ENCODE results near the gene F2R. TPM values are rescaled to one million over a fixed set of nuclear protein-coding genes. Genes with fewer than 3 reads are reported as not detected.

Gene F2R
- polyA plus RNA-seq, 1 experiment: 50.4 TPM

DNA sequence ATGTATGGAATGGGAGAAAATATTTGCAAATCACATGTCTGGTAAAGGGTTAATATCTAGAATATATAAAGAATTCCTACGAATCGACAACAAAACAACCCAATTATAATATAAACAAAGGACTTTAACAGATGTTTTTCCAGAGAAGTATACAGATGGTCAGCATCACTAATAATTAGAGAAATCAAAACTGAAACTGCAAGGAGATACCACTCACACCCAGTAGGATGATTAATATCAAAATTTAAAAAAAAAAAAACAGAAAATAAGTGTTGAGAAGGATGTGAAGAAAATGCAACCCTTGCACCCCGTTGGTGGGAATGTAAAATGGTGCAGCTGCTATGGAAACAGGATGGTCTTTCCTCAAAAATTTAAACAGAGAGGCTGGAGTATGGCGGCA is 34.6 kb upstream of the F2R start:
- CTCF ChIA-PET: interaction anchor here (1.5 kb wide), 1 partner anchor 93 kb away, joined by 4 read pairs; no protein-coding TSS in a partner anchor
- POLR2A ChIA-PET: no interaction called here
- H3K36me3 ChIP-seq (ENCODE audit: control insufficient read depth, insufficient read depth, low read length): no peaks in the 10 kb centered on the region
- no peak for DNase-seq (ENCODE audit: low read depth)
- TF ChIP-seq, protein P1, sequence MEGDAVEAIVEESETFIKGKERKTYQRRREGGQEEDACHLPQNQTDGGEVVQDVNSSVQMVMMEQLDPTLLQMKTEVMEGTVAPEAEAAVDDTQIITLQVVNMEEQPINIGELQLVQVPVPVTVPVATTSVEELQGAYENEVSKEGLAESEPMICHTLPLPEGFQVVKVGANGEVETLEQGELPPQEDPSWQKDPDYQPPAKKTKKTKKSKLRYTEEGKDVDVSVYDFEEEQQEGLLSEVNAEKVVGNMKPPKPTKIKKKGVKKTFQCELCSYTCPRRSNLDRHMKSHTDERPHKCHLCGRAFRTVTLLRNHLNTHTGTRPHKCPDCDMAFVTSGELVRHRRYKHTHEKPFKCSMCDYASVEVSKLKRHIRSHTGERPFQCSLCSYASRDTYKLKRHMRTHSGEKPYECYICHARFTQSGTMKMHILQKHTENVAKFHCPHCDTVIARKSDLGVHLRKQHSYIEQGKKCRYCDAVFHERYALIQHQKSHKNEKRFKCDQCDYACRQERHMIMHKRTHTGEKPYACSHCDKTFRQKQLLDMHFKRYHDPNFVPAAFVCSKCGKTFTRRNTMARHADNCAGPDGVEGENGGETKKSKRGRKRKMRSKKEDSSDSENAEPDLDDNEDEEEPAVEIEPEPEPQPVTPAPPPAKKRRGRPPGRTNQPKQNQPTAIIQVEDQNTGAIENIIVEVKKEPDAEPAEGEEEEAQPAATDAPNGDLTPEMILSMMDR (IDR thresholded peaks at IDR 0.05; ENCODE audit: insufficient read depth, low read depth, low read length): no peak
- no peak overlapping the region for H3K4me3 ChIP-seq (ENCODE audit: low read depth, low read length)
- H3K27me3 ChIP-seq (ENCODE audit: control insufficient read depth, insufficient read depth, low read length): no peaks in the 10 kb centered on the region

DNA sequence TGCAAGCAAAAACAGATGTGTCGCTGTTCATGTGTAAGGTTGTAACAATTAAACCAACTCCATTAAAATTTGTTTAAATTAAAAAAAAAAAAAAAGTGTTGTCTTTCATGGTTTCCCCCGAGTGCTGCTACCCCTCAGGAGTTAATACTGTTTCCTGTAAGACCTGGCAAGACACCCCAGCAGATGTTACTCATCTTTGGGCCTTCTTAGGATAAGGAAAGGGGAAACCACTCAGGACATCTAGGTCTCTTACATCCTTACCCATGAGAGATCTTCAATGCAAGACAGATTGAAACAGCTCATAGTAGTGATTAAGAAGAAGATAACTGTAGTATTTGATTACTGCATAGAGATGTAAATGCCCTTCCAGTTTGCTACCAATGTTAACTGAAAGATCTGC is 33.5 kb upstream of the F2R start:
- Histone ChIP-seq H3K4me3 (ENCODE audit: low read depth, low read length) (no peak overlapping the region), H3K36me3 (ENCODE audit: control insufficient read depth, insufficient read depth, low read length) (no peaks in the 10 kb centered on the region), H3K27me3 (ENCODE audit: control insufficient read depth, insufficient read depth, low read length) (no peaks in the 10 kb centered on the region)
- TF ChIP-seq, protein P1 (IDR thresholded peaks at IDR 0.05; ENCODE audit: insufficient read depth, low read depth, low read length): no peak
- ChIA-PET POLR2A (no interaction called here), CTCF (interaction anchor here (0.6 to 1.5 kb wide), 3 partner anchors 24 to 92 kb away, joined by 3 to 4 read pairs (median 3); no protein-coding TSS in a partner anchor)
- no peak for DNase-seq (ENCODE audit: low read depth)

DNA sequence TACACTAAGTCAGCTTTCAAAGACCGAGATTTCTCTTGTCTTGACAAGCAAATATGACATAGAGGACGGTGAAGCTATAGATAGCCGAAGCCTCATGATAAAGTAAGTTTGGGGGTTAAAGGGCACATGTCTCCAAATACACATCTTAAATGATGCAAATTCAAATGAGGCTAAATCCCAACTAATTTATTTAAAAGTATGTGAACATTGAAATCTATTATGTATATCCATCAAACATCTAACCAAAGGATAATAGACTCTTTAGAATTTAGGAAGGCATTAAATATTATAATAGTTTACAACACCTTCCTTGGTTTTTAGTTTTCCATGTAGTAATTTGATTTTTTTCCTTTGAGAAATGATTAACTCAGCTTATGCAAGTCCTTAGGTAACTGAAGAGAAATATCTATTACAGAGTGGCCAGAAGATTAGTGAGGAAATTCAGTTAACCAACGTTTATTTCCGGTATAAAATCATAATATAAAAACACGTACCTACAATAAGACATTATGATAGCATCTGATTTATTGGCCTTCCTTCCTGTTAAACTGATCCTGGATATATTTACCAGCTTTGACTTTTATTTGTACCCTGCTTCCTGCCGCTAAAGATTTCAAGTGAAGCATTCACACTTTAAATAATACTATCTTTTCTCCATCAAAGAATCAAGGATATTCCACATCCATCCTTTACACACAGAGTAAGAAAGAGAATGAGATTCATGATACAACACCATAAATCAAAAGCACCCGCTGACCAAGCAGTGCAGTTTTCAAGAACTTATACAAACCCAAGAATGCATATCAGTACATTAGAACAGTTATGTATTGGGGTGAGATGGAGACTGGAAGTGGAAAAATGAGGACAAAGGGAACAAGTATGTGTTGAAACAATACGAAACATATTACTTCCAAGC is 31.9 kb upstream of the F2R start:
- Histone ChIP-seq H3K36me3 (ENCODE audit: control insufficient read depth, insufficient read depth, low read length) (no peaks in the 10 kb centered on the region), H3K27me3 (ENCODE audit: control insufficient read depth, insufficient read depth, low read length) (no peaks in the 10 kb centered on the region), H3K4me3 (ENCODE audit: low read depth, low read length) (no peak overlapping the region)
- ChIA-PET POLR2A (no interaction called here), CTCF (interaction anchor here (0.9 to 1.2 kb wide), 5 partner anchors 8 to 90 kb away, joined by 3 to 9 read pairs (median 3); no protein-coding TSS in a partner anchor)
- TF ChIP-seq, protein P1 (IDR thresholded peaks at IDR 0.05; ENCODE audit: insufficient read depth, low read depth, low read length): no peak
- no peak for DNase-seq (ENCODE audit: low read depth)

DNA sequence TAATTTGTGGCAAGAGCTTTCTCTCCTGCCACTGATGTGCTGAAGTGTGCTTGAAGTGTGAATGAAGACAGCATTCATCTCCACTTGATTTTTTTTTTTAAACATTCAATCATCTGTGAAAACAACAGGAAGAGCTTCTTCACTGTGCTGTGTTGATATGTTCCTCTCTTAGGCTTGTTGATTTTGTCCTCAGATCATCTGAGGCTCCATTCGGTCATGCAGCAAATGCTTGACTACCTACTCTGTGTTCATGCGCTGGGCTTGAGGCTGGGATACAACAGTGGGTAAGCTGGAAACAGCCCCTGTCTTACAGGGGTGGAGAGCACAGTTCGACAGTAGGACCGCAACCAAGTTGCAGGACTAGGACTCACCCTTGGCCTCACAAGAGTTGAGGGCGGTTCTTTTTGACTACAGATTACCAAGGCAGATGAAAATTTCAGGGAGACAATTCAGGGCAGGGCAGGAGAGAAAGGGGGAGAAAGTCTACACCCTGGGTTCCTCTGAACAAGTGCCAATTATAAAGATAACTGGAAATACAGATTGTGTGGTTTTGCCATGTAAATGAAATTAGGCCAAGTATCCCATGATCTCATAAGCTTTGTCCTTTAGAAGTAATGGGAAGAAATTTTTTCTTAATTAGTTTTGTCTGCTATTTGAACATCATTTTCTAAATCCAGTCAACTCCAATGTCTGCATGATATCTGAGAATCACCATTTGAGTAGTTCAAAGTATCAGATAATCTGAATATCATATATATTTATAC is 31.0 kb upstream of the F2R start:
- no peak for DNase-seq (ENCODE audit: low read depth)
- CTCF ChIA-PET: interaction anchor here (0.9 to 1.1 kb wide), 3 partner anchors 9 to 89 kb away, joined by 3 to 9 read pairs (median 3); no protein-coding TSS in a partner anchor
- TF ChIP-seq, protein P1 (IDR thresholded peaks at IDR 0.05; ENCODE audit: insufficient read depth, low read depth, low read length): no peak
- Histone ChIP-seq H3K36me3 (ENCODE audit: control insufficient read depth, insufficient read depth, low read length) (no peaks in the 10 kb centered on the region), H3K4me3 (ENCODE audit: low read depth, low read length) (no peak overlapping the region), H3K27me3 (ENCODE audit: control insufficient read depth, insufficient read depth, low read length) (no peaks in the 10 kb centered on the region)
- POLR2A ChIA-PET: no interaction called here

DNA sequence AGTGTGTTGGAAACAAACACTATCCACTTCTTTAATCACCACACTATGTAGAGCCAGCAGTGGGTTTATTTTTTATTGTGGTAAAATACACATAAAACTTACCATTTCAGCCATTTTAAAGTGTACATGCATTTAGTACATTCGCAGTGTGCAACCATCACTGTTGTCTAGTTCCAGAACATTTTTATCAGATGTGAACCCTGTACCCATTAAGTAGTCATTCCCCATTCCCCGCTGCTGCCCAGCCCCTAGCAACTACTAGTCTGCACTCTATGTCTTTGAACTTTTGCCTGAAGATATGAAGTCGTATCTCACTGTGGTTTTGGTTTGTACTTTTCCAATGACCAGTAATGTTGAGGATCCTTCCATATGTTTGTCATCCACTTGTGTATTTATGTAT is 30.2 kb upstream of the F2R start:
- ChIA-PET POLR2A (no interaction called here), CTCF (no interaction called here)
- DNase-seq (ENCODE audit: low read depth): no peak
- Histone ChIP-seq H3K4me3 (ENCODE audit: low read depth, low read length) (no peak overlapping the region), H3K36me3 (ENCODE audit: control insufficient read depth, insufficient read depth, low read length) (no peaks in the 10 kb centered on the region), H3K27me3 (ENCODE audit: control insufficient read depth, insufficient read depth, low read length) (no peaks in the 10 kb centered on the region)
- TF ChIP-seq, protein P1 (IDR thresholded peaks at IDR 0.05; ENCODE audit: insufficient read depth, low read depth, low read length): no peak
